Activated naive CD8-positive, alpha-beta T cell treated with anti-CD3 and anti-CD28 coated beads, Interleukin-2, amount 50 U/mL, for 16 hours (primary cell): ENCODE results near the gene PLXNB3.
"Not testable (repeated sequence)": the region's sequence is repeated elsewhere in the genome, so short reads cannot be mapped to it uniquely, and the experiment has no call there.

ENCODE experiments used
- DNase-seq: peaks from one replicate; pipeline ENCODE4 v3.0.0-alpha.2; 2020; ENCODE audit warnings: low read depth, low spot score

PLXNB3 gene

DNA sequence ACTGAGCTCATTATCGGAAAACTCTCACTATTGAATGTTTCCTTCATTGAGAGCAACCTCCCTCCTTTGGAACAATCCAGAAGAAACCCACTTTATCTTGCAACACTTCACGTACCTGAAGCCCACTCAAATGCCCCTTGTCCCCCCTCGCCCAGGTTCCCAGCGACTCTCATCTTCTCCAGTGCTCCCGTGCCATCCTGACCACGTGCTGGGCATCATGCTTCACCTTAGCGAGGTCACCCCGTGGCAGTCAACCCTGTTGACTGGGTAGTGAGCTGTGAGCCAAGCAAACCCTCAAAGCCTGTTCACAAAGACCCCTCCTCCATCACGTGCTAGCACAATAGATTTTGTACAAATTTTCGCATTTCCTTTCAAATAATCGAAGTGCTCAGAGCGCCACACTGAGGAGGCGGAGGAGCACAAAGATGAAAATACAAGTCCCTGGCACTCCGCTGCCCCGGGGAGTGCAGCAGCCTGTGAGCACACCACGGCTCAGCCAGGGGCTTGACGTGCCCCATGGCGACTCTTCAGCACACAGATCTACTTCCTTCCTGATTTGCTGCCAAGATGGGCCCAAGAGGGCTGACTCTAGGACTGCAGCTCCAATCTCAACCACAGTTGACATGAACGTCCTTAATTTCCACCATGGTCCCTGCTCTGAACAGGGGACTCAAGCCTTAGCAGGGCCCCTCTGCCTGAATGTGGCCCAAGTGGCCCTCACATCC lies 50.7 kb downstream of the PLXNB3 start:
- no peak for DNase-seq

DNA sequence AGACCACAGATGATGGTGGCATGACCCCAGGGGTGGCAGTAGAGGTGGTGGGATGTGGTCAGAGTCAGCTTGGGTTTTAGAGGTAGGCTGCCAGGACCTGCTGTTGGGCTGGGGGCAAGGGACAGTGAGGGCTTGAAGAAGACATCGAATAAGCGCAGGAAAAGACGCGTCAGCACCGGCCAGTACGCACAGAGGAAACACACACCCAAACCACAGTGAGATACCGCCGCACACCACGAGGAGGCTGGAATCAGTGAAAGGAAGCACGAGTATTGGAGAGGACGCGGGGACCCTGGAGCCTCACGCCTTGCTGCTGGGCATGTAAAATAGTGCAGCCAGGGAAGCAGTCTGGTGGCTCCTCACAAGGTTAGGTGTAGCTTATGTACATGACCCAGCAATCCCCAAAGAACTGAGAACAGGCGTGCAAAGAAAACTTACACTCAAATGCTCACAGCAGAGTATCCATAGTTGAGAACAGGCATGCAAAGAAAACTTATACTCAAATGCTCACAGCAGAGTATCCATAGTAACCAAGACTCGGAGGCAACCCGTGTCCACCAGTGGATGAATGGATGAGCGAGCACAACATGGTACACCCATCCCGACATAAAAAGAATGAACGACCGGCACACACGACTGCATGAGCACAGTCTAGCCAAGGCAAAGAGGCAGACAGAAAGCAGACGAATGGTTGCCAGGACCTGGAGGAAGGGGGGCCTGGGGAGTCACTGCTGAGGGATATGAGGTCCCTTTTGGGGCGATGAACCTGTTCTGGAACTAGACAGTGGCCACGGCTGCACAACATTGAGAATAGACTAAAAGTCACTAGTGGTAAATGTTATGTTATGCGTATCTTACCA lies 53.0 kb downstream of the PLXNB3 start:
- no peak for DNase-seq

DNA sequence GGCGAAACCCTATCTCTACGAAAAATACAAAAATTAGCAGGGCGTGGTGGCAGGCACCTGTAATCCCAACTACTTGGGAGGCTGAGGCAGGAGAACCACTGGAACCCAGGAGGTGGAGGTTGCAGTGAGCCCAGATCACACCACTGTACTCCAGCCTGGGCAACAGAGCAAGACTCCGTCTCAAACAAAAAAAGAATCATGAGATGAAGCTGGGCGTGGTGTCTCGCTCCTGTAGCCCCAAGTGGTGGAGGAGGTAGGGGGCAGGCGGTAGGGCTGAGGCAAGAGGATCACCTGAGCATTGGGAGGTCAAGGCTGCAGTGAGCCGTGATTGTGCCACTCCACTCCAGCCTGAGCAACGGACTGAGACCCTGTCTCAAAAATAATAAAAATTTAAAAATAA lies 54.0 kb downstream of the PLXNB3 start:
- DNase-seq = not testable (repeated sequence)

DNA sequence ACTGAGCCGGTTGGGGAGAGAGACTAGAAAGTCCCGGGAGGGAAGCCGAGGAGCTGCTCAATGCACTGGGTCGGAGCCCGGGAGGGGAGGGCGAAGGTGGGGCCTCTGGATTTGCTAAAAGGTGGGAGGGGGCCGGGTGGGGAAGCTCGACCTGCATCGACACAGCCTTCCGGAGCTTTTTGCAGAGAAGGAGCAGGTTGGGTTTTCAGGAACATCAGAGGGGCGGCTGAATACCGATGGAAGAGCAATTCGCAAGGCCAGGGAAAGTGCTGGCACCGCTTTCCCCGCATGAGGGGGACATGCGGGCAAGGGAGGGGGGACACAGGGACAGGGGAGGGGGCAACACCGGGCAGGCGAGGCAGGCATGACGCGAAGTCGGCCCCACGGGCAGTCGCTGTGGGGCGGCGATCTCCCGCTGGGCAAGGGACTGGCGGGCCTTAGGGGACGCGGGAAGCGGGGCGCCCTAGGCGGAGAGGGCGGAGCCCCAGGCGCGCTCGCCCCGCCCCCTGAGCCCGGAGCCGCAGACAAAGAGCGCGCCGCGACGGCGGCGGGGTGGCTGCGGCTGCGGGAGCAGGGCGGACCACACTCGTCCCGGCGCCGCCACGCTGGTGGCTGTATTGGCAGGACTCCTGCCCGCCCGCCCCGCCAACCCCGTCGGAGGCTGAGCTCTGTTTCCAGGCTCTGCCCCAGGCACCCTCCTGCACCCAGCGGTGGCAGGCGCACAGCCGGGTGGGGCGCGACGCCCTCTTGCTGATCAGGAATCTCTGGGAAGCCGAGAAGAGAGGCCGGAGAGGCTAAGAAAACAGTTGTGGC lies 54.7 kb downstream of the PLXNB3 start:
- no peak for DNase-seq

DNA sequence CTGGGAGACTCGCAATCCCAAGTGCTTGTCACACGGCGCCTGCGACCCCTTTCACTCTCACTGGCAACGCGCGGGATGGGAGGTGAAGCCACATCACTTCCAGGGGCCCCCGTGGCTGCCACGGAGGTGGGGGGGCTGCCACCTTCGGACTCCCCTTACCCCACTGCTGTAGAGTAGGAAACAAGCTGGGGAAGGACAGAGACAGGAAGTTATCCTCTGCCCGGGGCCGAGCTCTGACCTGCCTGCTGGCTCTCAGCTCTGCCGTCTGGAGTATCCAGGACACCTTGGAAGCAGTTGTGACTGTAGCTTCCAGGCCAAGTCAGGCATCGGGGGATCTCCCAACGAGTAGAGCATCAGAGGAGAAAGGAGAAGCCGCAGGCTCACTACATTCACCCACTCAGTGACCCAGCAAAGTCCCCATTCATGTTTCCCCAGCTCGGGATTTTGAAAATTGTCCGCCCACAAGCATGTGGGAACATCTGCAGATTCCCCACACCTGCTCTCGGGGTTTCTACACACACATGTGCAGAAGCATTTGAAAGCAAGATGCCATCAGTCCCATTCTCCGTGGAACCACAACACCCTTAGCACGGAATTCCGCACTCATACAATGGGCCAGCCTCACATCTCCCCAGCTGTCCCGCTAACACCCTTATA lies 55.5 kb downstream of the PLXNB3 start:
- DNase-seq = no peak

DNA sequence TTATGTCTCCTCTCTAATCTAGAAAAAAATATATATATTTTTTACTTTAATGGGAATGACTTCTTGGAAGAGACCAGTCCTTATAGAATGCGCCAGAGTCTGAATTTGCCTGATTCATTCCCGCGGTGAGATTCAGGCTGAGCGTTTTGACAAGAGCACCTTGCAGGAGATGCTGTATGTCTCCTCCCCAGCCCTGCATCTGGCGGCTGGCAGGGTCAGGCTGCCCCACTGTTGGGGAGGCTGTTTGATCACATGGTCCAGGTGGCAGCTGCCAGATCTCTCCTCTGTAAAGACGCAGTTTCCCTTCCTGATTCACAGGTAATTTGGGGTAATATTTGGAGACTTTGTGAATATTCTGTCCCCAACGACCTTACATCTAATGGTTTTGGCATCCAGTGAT lies 56.6 kb downstream of the PLXNB3 start:
- DNase-seq = no peak

DNA sequence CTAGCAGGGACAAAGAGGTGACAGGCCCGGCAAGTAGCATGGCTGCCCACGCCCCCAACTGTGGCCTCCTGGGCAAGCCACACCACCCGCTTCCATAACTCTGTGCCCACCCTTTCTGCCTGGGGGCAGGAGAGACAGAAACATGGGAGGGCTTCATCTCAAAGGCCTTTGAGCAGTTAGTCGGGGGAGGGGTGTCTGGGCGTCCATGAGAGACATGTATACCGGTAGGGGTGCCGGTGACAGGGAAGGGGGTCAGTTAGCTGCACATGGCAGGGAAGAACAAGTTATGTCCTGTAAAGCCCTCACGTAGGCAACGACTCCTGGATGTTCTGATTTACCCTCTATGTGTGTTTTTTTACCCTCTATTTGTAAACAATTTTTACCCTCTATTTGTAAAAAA lies 57.0 kb downstream of the PLXNB3 start:
- no peak for DNase-seq

DNA sequence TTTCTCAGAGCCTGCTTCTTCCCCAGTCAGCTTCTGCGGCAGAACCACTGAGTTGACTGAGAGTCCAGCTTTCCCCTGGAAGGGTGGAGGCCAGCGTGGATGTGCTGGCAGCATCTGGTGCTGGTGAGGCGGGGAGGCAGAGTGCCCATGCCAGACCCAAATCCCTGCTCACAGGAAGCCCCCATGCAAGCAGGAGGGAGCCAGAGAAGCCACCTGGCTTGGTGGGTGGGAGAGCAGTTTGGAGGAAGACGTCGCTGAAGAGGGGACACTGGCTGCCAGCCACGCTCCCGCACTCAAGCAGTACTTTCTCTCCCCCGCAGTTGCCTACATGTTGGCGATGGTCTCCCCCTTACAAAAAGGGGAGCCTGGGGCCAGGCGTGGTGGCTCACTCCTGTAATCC lies 60.3 kb downstream of the PLXNB3 start:
- DNase-seq = no peak

DNA sequence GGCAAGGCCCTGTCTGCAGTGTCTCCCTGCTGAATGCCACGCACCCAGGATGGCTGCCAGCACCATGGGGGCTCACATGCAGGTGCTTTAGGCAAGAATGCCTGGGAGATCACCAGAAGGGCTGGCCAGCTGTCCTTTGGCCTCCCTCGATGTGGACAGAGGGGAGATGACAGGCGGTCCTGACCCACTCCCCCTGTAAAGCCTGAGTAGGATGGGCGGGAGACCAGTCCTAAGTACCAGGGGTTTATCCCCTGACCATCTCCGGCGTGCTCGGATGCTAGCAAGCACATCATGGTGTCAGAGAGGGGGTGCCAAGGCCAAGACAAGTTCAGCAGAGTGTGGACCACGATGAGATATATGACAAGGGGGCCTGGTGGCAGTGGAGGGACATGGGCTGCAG lies 61.0 kb downstream of the PLXNB3 start:
- no peak for DNase-seq
